ENCODE results near the gene TCF7L2. TPM values are rescaled to one million over a fixed set of nuclear protein-coding genes. Genes with fewer than 3 reads are reported as not detected.
A peak's percentile ranks its signal among the peaks of the same experiment; 100 is the strongest.

The TCF7L2 gene
- total RNA-seq, 1 donor from 2014 or later = 109 TPM

GRCh38 chr10:113125612-113126011 lies 175.6 kb downstream of the TCF7L2 start:
- peaks cover 68% of the 10 kb centered on the region for H3K4me1 Mint-ChIP-seq (ENCODE audit: low read depth)
- TF ChIP-seq CTCF (IDR thresholded peaks at IDR 0.05; ENCODE audit: unreplicated experiment) = no peak
- no peak for DNase-seq (ENCODE audit: low spot score, unreplicated experiment)
- H3K36me3 Mint-ChIP-seq (ENCODE audit: insufficient read depth) = peaks cover 9% of the 10 kb centered on the region
- no peaks in the 10 kb centered on the region for H3K9me3 Mint-ChIP-seq (ENCODE audit: low read depth)
- no peaks in the 10 kb centered on the region for H3K27me3 Mint-ChIP-seq
- no peak overlapping the region for H3K27ac Mint-ChIP-seq
- no peak overlapping the region for H3K4me3 Mint-ChIP-seq (ENCODE audit: low read depth)

- no peaks in the 10 kb centered on the region for H3K27me3 Mint-ChIP-seq
- TF ChIP-seq CTCF (IDR thresholded peaks at IDR 0.05; ENCODE audit: unreplicated experiment) = peak; percentile 74
- H3K36me3 Mint-ChIP-seq (ENCODE audit: insufficient read depth) = peaks cover 6% of the 10 kb centered on the region
- peak overlapping the region; percentile 61 for H3K4me3 Mint-ChIP-seq (ENCODE audit: low read depth)
- peak; percentile 38 for DNase-seq (ENCODE audit: low spot score, unreplicated experiment)
- peaks cover 63% of the 10 kb centered on the region for H3K4me1 Mint-ChIP-seq (ENCODE audit: low read depth)
- no peaks in the 10 kb centered on the region for H3K9me3 Mint-ChIP-seq (ENCODE audit: low read depth)
- H3K27ac Mint-ChIP-seq = peak overlapping the region; percentile 70
Observed at GRCh38 chr10:113126229-113127201, 176.5 kb downstream of the TCF7L2 start.

GRCh38 chr10:113127261-113127900 lies 177.3 kb downstream of the TCF7L2 start:
- DNase-seq (ENCODE audit: low spot score, unreplicated experiment) = no peak
- no peaks in the 10 kb centered on the region for H3K27me3 Mint-ChIP-seq
- H3K36me3 Mint-ChIP-seq (ENCODE audit: insufficient read depth) = peaks cover 5% of the 10 kb centered on the region
- H3K9me3 Mint-ChIP-seq (ENCODE audit: low read depth) = no peaks in the 10 kb centered on the region
- peak overlapping the region; percentile 42 for H3K27ac Mint-ChIP-seq
- peaks cover 68% of the 10 kb centered on the region for H3K4me1 Mint-ChIP-seq (ENCODE audit: low read depth)
- H3K4me3 Mint-ChIP-seq (ENCODE audit: low read depth) = peak overlapping the region; percentile 38
- no peak for TF ChIP-seq CTCF (IDR thresholded peaks at IDR 0.05; ENCODE audit: unreplicated experiment)

GRCh38 chr10:113127901-113128283 lies 177.8 kb downstream of the TCF7L2 start:
- Mint-ChIP-seq H3K36me3 (ENCODE audit: insufficient read depth) (peaks cover 5% of the 10 kb centered on the region), H3K4me3 (ENCODE audit: low read depth) (no peak overlapping the region), H3K27me3 (no peaks in the 10 kb centered on the region), H3K9me3 (ENCODE audit: low read depth) (no peaks in the 10 kb centered on the region), H3K4me1 (ENCODE audit: low read depth) (peaks cover 68% of the 10 kb centered on the region), H3K27ac (peak overlapping the region; percentile 1)
- no peak for DNase-seq (ENCODE audit: low spot score, unreplicated experiment)
- TF ChIP-seq CTCF (IDR thresholded peaks at IDR 0.05; ENCODE audit: unreplicated experiment) = no peak

GRCh38 chr10:113128450-113129070 lies 178.5 kb downstream of the TCF7L2 start:
- Mint-ChIP-seq H3K36me3 (ENCODE audit: insufficient read depth) (peaks cover 5% of the 10 kb centered on the region), H3K27ac (peak overlapping the region; percentile 90), H3K27me3 (no peaks in the 10 kb centered on the region), H3K4me1 (ENCODE audit: low read depth) (peaks cover 69% of the 10 kb centered on the region), H3K9me3 (ENCODE audit: low read depth) (no peaks in the 10 kb centered on the region), H3K4me3 (ENCODE audit: low read depth) (peak overlapping the region; percentile 7)
- TF ChIP-seq CTCF (IDR thresholded peaks at IDR 0.05; ENCODE audit: unreplicated experiment) = no peak
- DNase-seq (ENCODE audit: low spot score, unreplicated experiment) = no peak
